ENCODE results near the gene TMEM128.

DNA sequence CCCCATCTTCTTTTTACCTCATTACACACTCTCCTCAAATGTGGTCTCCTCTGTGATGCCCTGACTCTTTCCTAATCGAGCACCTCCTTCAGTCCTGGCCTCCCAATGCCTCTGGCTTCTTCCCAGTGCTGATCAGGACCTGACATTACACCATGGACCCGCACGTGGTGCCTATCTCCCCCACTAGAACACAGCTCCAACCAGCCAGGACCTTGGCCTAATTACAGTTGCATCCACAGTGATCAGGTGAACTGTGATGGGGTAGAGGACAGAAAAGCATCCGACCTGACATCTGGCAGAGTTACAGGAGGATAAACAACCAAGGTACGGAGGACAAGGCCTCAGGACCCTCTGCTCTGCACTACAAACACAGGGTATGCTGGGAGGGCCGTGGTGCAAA lies 29.5 kb upstream of the TMEM128 start:
- TF ChIP-seq, protein P1, sequence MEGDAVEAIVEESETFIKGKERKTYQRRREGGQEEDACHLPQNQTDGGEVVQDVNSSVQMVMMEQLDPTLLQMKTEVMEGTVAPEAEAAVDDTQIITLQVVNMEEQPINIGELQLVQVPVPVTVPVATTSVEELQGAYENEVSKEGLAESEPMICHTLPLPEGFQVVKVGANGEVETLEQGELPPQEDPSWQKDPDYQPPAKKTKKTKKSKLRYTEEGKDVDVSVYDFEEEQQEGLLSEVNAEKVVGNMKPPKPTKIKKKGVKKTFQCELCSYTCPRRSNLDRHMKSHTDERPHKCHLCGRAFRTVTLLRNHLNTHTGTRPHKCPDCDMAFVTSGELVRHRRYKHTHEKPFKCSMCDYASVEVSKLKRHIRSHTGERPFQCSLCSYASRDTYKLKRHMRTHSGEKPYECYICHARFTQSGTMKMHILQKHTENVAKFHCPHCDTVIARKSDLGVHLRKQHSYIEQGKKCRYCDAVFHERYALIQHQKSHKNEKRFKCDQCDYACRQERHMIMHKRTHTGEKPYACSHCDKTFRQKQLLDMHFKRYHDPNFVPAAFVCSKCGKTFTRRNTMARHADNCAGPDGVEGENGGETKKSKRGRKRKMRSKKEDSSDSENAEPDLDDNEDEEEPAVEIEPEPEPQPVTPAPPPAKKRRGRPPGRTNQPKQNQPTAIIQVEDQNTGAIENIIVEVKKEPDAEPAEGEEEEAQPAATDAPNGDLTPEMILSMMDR (IDR thresholded peaks at IDR 0.05; ENCODE audit: low read depth, low read length), result no peak
- no peak for TF ChIP-seq EZH2phosphoT487 (IDR thresholded peaks at IDR 0.05; ENCODE audit: low read depth)

All from OCI-LY3 (cell line).